GM12864 (cell line): ENCODE data around the gene EIF2AK2.

Experiments
- DNase-seq: peaks from one replicate; pipeline ENCODE4 v3.0.0-alpha.2; 2011; ENCODE audit warnings: low read depth
- H3K4me3 ChIP-seq: 2 replicates; pipeline ENCODE4 v1.5.1; 2011; ENCODE audit warnings: mild to moderate bottlenecking, low read depth, low read length, control low read depth
- TF ChIP-seq, protein P1 (sequence below): IDR thresholded peaks from 2 replicates; pipeline ENCODE4 v1.5.1; 2011; ENCODE audit warnings: low read depth, mild to moderate bottlenecking, moderate library complexity, low read length, control low read depth, inconsistent platforms; ENCODE audit errors: missing control alignments

Gene EIF2AK2

GRCh38 chr2:37084797-37085196, 72.0 kb downstream of the EIF2AK2 start:
- peak overlapping the region; percentile 93 for H3K4me3 ChIP-seq
- no peak for DNase-seq
- TF ChIP-seq, protein P1, sequence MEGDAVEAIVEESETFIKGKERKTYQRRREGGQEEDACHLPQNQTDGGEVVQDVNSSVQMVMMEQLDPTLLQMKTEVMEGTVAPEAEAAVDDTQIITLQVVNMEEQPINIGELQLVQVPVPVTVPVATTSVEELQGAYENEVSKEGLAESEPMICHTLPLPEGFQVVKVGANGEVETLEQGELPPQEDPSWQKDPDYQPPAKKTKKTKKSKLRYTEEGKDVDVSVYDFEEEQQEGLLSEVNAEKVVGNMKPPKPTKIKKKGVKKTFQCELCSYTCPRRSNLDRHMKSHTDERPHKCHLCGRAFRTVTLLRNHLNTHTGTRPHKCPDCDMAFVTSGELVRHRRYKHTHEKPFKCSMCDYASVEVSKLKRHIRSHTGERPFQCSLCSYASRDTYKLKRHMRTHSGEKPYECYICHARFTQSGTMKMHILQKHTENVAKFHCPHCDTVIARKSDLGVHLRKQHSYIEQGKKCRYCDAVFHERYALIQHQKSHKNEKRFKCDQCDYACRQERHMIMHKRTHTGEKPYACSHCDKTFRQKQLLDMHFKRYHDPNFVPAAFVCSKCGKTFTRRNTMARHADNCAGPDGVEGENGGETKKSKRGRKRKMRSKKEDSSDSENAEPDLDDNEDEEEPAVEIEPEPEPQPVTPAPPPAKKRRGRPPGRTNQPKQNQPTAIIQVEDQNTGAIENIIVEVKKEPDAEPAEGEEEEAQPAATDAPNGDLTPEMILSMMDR: no peak

DNA sequence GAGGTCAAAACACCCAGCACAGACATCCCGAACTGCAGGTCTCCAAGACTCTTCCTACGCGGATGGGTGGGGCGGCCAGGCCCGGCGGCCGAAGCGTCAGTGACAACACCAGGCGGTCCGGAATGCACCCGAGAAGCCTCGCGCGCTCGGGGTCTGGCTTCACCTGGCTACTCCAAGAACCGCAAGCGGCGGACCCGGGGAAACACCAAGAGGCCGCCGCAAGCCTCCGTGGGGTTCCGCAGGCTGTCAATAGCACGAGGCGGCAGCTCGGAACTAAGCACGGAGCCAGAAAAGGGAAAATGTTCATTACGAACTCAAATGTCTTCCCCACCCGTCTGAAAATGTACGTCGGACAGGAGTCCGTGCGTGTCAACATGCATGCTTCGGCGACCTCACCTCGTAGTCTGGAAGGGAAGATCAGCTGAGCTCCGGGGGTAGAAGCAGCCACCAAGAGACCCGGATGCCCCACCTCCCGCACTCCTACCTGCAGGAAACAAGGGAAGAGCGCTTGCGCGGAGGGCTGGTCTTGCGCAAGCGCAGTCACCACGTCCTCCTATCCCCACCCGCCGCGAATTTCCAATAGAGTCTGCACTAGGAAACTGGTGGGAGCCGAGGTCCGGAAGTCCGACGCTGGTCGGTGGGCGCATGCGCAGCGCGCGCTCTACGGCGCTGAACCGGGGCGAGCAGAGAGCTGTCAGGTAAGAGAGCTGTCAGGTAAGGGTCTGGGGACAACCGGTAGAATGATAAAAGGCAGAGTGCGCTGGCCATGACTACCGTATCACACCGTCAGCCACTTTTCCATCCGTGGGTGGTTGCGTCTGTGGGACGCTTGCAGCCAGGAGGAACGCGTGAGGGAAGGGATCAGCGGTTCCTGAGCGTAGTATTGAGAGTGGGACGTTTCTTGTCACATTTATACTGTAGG, 72.6 kb downstream of the EIF2AK2 start, which contains the start of the genes GPATCH11 and HEATR5B:
GPATCH11 (plus strand) TSS at position 646 of the 922 bp plus-strand sequence. CDS start 3,864 bp downstream, outside the sequence.
HEATR5B (minus strand) TSS at position 500 of the 922 bp plus-strand sequence. CDS start 958 bp downstream, outside the sequence.
- H3K4me3 ChIP-seq: peak within 1 kb of the TSS; percentile 93
- TF ChIP-seq, protein P1: no peak
- peak; percentile 92 for DNase-seq

- DNase-seq: no peak
- H3K4me3 ChIP-seq: no peak overlapping the region
Observed at GRCh38 chr2:37080689-37081088, 76.1 kb downstream of the EIF2AK2 start.

DNA sequence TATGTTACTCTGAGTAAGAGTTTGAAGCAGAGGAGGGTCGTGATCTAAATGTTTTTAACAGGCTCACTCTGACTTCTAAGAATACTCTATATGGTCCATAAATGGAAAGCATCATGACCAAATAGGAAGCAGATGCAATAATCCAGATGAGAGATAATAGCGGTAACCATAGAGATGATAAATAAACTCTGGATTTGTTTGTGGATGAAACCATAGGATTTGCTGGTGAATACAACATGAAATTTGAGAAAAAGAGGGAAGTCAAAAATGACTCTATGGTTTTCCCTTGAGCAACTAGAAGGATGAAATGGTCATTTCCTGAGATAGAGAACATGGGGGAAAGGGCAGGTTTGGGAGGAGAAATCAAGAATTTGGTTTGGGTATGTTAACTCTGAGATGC, 76.5 kb downstream of the EIF2AK2 start:
- TF ChIP-seq, protein P1: no peak
- no peak for DNase-seq

More at GRCh38 chr2:37080689-37081088, 76.1 kb downstream of the EIF2AK2 start:
- TF ChIP-seq, protein P1: no peak

GRCh38 chr2:37070931-37071330, 85.8 kb downstream of the EIF2AK2 start:
- H3K4me3 ChIP-seq: no peak overlapping the region
- DNase-seq: no peak
- TF ChIP-seq, protein P1: no peak

More for the DNA sequence above, 76.5 kb downstream of the EIF2AK2 start:
- H3K4me3 ChIP-seq: no peak overlapping the region

DNA sequence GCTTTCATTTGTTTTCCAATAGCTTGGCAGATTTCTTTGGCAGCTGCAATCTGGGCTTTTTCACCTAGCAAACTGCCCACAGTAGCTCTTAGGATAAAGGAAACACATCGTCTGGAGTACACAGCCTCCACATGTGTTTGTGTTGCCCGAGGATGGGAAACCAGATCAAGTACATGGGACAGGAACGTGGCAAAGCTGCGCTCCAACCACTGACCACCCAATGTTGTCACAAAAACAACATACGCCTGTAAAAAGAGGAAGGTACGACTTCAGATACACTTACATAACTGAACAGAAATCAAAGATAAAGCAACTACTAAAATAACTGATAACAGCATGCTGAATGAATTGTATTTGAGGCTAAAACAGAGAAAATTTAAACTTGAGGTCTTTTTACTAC, 88.1 kb downstream of the EIF2AK2 start:
- TF ChIP-seq, protein P1: no peak
- no peak for DNase-seq
- no peak overlapping the region for H3K4me3 ChIP-seq

GRCh38 chr2:37061776-37062175, 95.0 kb downstream of the EIF2AK2 start:
- DNase-seq: no peak
- TF ChIP-seq, protein P1: no peak
- H3K4me3 ChIP-seq: no peak overlapping the region
